GM19240 (cell line): ENCODE results near the gene SNAPC2.

Experiments
- DNase-seq: peaks from one replicate; pipeline ENCODE4 v3.0.0; 2011; ENCODE audit warnings: low spot score; ENCODE audit not compliant: insufficient read length

The SNAPC2 gene

GRCh38 chr19:7919610-7920518 is at the start of gene SNAPC2:
Gene SNAPC2, plus strand, starts transcription at chr19:7920338. Its CDS starts 29 bp downstream, at chr19:7920367.
- DNase-seq, result peak; percentile 95

- DNase-seq, result no peak
Measured at GRCh38 chr19:7870571-7871436, 49.3 kb upstream of the SNAPC2 start.

GRCh38 chr19:7871437-7872305 is 48.5 kb upstream of the SNAPC2 start:
- DNase-seq, result no peak

GRCh38 chr19:7872306-7873204 is 47.6 kb upstream of the SNAPC2 start:
- DNase-seq, result no peak

- DNase-seq, result no peak
Measured at GRCh38 chr19:7873304-7874075, 46.6 kb upstream of the SNAPC2 start.

GRCh38 chr19:7874076-7874896 is 45.9 kb upstream of the SNAPC2 start, which contains the start of gene PRR36:
Gene PRR36, minus strand, starts transcription at chr19:7874390. Its CDS starts 701 bp downstream, at chr19:7873689.
- DNase-seq, result no peak

- no peak for DNase-seq
Measured at GRCh38 chr19:7874897-7875273, 45.3 kb upstream of the SNAPC2 start.

GRCh38 chr19:7877249-7877836 is 42.8 kb upstream of the SNAPC2 start:
- no peak for DNase-seq

- no peak for DNase-seq
Measured at GRCh38 chr19:7879111-7879807, 40.9 kb upstream of the SNAPC2 start.

- no peak for DNase-seq
Measured at GRCh38 chr19:7879836-7880235, 40.3 kb upstream of the SNAPC2 start.

GRCh38 chr19:7881910-7882309 is 38.2 kb upstream of the SNAPC2 start:
- no peak for DNase-seq

GRCh38 chr19:7883105-7883504 is 37.0 kb upstream of the SNAPC2 start:
- no peak for DNase-seq

GRCh38 chr19:7883796-7884570 is 36.2 kb upstream of the SNAPC2 start:
- no peak for DNase-seq

- no peak for DNase-seq
Measured at GRCh38 chr19:7885818-7886217, 34.3 kb upstream of the SNAPC2 start.

- DNase-seq, result no peak
Measured at GRCh38 chr19:7887408-7888144, 32.6 kb upstream of the SNAPC2 start.
